Right lobe of liver (tissue), 6 donors: Measurements from ENCODE around the gene GATA2. TPM values are rescaled to one million over a fixed set of nuclear protein-coding genes. Genes with fewer than 3 reads are reported as not detected.

Source experiments
- ATAC-seq, 4 donors: fragments of 200-7000 bp; cut with Tn5 transposase; one replicate each; pipeline ENCODE4 v1.9.1; 2020; ENCODE audit warnings: mild to moderate bottlenecking in 4 of 4, moderate library complexity in 4 of 4
- DNase-seq, 3 donors: peaks; one replicate each; pipeline ENCODE4 v3.0.0-alpha.2; 2020
- H3K27ac ChIP-seq, 3 donors: fragments of 200-600 bp; one replicate each; pipeline ENCODE4 v1.8.0; 2022
- H3K27me3 ChIP-seq, 2 donors: fragments of 200-600 bp; one replicate each; pipeline ENCODE4 v1.8.0; 2022
- H3K36me3 ChIP-seq, 4 donors: fragments of 200-600 bp; sonication (generic) in 1 of 4; one replicate each; pipeline versions ENCODE4 v1.5.1 to v1.8.0; 2017 to 2022; ENCODE audit warnings: control low read depth in 1 of 4
- H3K4me1 ChIP-seq, 4 donors: fragments of 200-600 bp; sonication (generic) in 1 of 4; one replicate each; pipeline versions ENCODE4 v1.5.1 to v1.8.0; 2017 to 2022; ENCODE audit warnings: control low read depth in 1 of 4
- H3K4me3 ChIP-seq, 3 donors: fragments of 200-600 bp; one replicate each; pipeline ENCODE4 v1.8.0; 2022
- H3K9me3 ChIP-seq, 4 donors: fragments of 200-600 bp; sonication (generic) in 1 of 4; one replicate each; pipeline versions ENCODE4 v1.5.1 to v1.8.0; 2017 to 2022; ENCODE audit warnings: control low read depth in 1 of 4
- CTCF ChIP-seq, 4 donors: fragments of 200-600 bp in 3 of 4; fragments of 450-650 bp in 1 of 4; IDR thresholded peaks; one replicate each; pipeline versions ENCODE4 v1.5.1 to v1.8.0; 2016 to 2022; ENCODE audit warnings: antibody characterized with exemption in 4 of 4, mild to moderate bottlenecking in 2 of 4
- POLR2A ChIP-seq: fragments of 450-650 bp; IDR thresholded peaks from one replicate; pipeline ENCODE4 v1.6.1; 2017; ENCODE audit warnings: antibody characterized with exemption, mild to moderate bottlenecking
- WGBS: methylation state at CpG from one replicate; pipeline ENCODE4 v1.1.6; 2018; ENCODE audit warnings: low coverage, low lambda C conversion rate; ENCODE audit not compliant: insufficient coverage; ENCODE audit errors: missing lambda C conversion rate; 5-methylcytosine and 5-hydroxymethylcytosine counted together
- intact Hi-C, 2 donors: fragments of 100-400 bp; cut with DNase I; formaldehyde crosslinking; loops; one replicate each; pipeline versions ENCODE4 v1.11.2 to v1.14.1; 2022
- total RNA-seq, 6 experiments: library from RNA; depleted of rRNA in 2 of 6; stranded (reverse); fragments of >200 nt in 2 of 6; fragmentation: NEBNext Ultra II Directional in 3 of 6; extraction: Animal tissue kit (Norgen Biotek cat#: 25700) in 3 of 6; gene quantifications; one replicate each; pipeline versions ENCODE4 v1.1.0 to v1.2.4, GENCODE V29; 2016 to 2023
- donor health status: DM: no; HTN: yes; CAD: no.
- donor health status: DM: no; HTN: no; CAD: no.
- donor health status: DM: no; HTN: no; CAD: no.
- donor health status: DM: no; HTN: yes; CAD: no.
- donor health status: DM: no; HTN: yes; CAD: no.

Gene GATA2
- total RNA-seq, 6 experiments from 2014 or later = 0.60 to 1.3 (median 0.76) TPM

- Histone ChIP-seq H3K4me1 (no peaks in the 10 kb centered on the region), H3K27me3 (no peaks in the 10 kb centered on the region), H3K9me3 (no peaks in the 10 kb centered on the region), H3K27ac (no peak overlapping the region), H3K36me3 (no peaks in the 10 kb centered on the region), H3K4me3 (no peak overlapping the region)
- DNase-seq (peak in 1 of 3 donors; percentile 28), ATAC-seq (no peak)
- TF ChIP-seq POLR2A = no peak
- 71% methylated on average over 2 of the region's 2 CpGs for WGBS
- intact Hi-C loops = no loop called here
Measured at GRCh38 chr3:128506754-128507153, 13.8 kb upstream of the GATA2 start.

GRCh38 chr3:128505771-128506170 is 12.8 kb upstream of the GATA2 start:
- Histone ChIP-seq H3K36me3 (no peaks in the 10 kb centered on the region), H3K27me3 (no peaks in the 10 kb centered on the region), H3K9me3 (no peaks in the 10 kb centered on the region), H3K4me3 (no peak overlapping the region), H3K27ac (no peak overlapping the region), H3K4me1 (no peaks in the 10 kb centered on the region)
- intact Hi-C loops = no loop called here
- ATAC-seq (no peak), DNase-seq (no peak)
- TF ChIP-seq CTCF (IDR thresholded peaks at IDR 0.05) = no peak
- no peak for TF ChIP-seq POLR2A
- WGBS = 91% methylated on average over 3 of the region's 3 CpGs

GRCh38 chr3:128504963-128505730 is 12.1 kb upstream of the GATA2 start:
- intact Hi-C loops = no loop called here
- Histone ChIP-seq H3K27me3 (no peaks in the 10 kb centered on the region), H3K4me3 (no peak overlapping the region), H3K36me3 (no peaks in the 10 kb centered on the region), H3K27ac (no peak overlapping the region), H3K4me1 (no peaks in the 10 kb centered on the region), H3K9me3 (no peaks in the 10 kb centered on the region)
- TF ChIP-seq POLR2A (no peak), CTCF (IDR thresholded peaks at IDR 0.05) (no peak)
- DNase-seq = peak in 1 of 3 donors; percentile 28
- ATAC-seq = no peak
- WGBS = 90% methylated on average over 11 of the region's 12 CpGs

- no peaks in the 10 kb centered on the region for H3K36me3 ChIP-seq
- no CpG with 5 or more reads among the region's 8 CpGs for WGBS
- no peaks in the 10 kb centered on the region for H3K9me3 ChIP-seq
- no peaks in the 10 kb centered on the region for H3K4me1 ChIP-seq
- H3K27me3 ChIP-seq = no peaks in the 10 kb centered on the region
- H3K4me3 ChIP-seq = no peak overlapping the region
- ATAC-seq (no peak), DNase-seq (peak in 1 of 3 donors; percentile 23)
- intact Hi-C loops = no loop called here
- no peak overlapping the region for H3K27ac ChIP-seq
- no peak for TF ChIP-seq CTCF (IDR thresholded peaks at IDR 0.05)
- no peak for TF ChIP-seq POLR2A
Measured at GRCh38 chr3:128504533-128504915, 11.5 kb upstream of the GATA2 start.

- 91% methylated on average over 3 of the region's 10 CpGs for whole genome bisulfite sequencing
- H3K27me3 ChIP-seq = no peaks in the 10 kb centered on the region
- TF ChIP-seq CTCF (IDR thresholded peaks at IDR 0.05) (no peak), POLR2A (no peak)
- ATAC-seq = no peak
- H3K4me1 ChIP-seq = no peaks in the 10 kb centered on the region
- no peak overlapping the region for H3K4me3 ChIP-seq
- intact Hi-C loops = no loop called here
- H3K27ac ChIP-seq = no peak overlapping the region
- H3K9me3 ChIP-seq = no peaks in the 10 kb centered on the region
- no peaks in the 10 kb centered on the region for H3K36me3 ChIP-seq
- peak in 1 of 3 donors; percentile 42 for DNase-seq
Measured at GRCh38 chr3:128503751-128504532, 10.9 kb upstream of the GATA2 start.
